Colonic mucosa (tissue), 4 donors: ENCODE results near the gene RAD51B. TPM values are rescaled to one million over a fixed set of nuclear protein-coding genes. Genes with fewer than 3 reads are reported as not detected.

Experiments used
- DNase-seq: peaks from one replicate; pipeline ENCODE4 v3.0.0-alpha.2; 2020
- H3K27ac ChIP-seq: fragments of 200-600 bp; one replicate; pipeline ENCODE4 v1.8.0; 2021
- H3K27me3 ChIP-seq: fragments of 200-600 bp; one replicate; pipeline ENCODE4 v1.8.0; 2021
- H3K36me3 ChIP-seq: fragments of 200-600 bp; one replicate; pipeline ENCODE4 v1.8.0; 2021
- H3K4me1 ChIP-seq: fragments of 200-600 bp; one replicate; pipeline ENCODE4 v1.8.0; 2021; ENCODE audit warnings: mild to moderate bottlenecking
- H3K4me3 ChIP-seq: fragments of 200-600 bp; one replicate; pipeline ENCODE4 v1.8.0; 2021
- H3K9ac ChIP-seq, 2 donors: one replicate each; pipeline ENCODE4 v1.7.0; 2013; ENCODE audit warnings: control low read depth in 2 of 2, low read depth in 2 of 2, low read length in 2 of 2
- H3K9me3 ChIP-seq: fragments of 200-600 bp; one replicate; pipeline ENCODE4 v1.8.0; 2021
- intact Hi-C: fragments of 100-400 bp; cut with DNase I; formaldehyde crosslinking; loops from one replicate; pipeline ENCODE4 v1.14.1; 2022
- total RNA-seq, 2 donors: library from RNA; stranded (reverse); fragmentation: NEBNext Ultra II Directional in 1 of 2; extraction: Animal tissue kit (Norgen Biotek cat#: 25700) in 1 of 2; gene quantifications; one replicate each; pipeline ENCODE4 v1.2.1, GENCODE V29; 2021
- TF ChIP-seq, protein P1 (sequence below): fragments of 200-600 bp; IDR thresholded peaks from one replicate; pipeline ENCODE4 v1.8.0; 2022; ENCODE audit warnings: antibody characterized with exemption, mild to moderate bottlenecking
- donor health status: healthy.
- donor health status: DM: no; HTN: no; CAD: no.
- donor health status: DM: no; HTN: no; CAD: no.

RAD51B gene
- total RNA-seq, 2 donors from 2014 or later = 12.7 to 22.0 TPM

- TF ChIP-seq, protein P1, sequence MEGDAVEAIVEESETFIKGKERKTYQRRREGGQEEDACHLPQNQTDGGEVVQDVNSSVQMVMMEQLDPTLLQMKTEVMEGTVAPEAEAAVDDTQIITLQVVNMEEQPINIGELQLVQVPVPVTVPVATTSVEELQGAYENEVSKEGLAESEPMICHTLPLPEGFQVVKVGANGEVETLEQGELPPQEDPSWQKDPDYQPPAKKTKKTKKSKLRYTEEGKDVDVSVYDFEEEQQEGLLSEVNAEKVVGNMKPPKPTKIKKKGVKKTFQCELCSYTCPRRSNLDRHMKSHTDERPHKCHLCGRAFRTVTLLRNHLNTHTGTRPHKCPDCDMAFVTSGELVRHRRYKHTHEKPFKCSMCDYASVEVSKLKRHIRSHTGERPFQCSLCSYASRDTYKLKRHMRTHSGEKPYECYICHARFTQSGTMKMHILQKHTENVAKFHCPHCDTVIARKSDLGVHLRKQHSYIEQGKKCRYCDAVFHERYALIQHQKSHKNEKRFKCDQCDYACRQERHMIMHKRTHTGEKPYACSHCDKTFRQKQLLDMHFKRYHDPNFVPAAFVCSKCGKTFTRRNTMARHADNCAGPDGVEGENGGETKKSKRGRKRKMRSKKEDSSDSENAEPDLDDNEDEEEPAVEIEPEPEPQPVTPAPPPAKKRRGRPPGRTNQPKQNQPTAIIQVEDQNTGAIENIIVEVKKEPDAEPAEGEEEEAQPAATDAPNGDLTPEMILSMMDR = no peak
- Histone ChIP-seq H3K9ac (no peak overlapping the region), H3K4me3 (no peak overlapping the region), H3K27me3 (no peaks in the 10 kb centered on the region), H3K4me1 (no peaks in the 10 kb centered on the region), H3K9me3 (no peaks in the 10 kb centered on the region), H3K36me3 (no peaks in the 10 kb centered on the region), H3K27ac (no peak overlapping the region)
- intact Hi-C loops = no loop called here
- DNase-seq = no peak
Measured at GRCh38 chr14:68417009-68417650, 597.6 kb downstream of the RAD51B start.

DNA sequence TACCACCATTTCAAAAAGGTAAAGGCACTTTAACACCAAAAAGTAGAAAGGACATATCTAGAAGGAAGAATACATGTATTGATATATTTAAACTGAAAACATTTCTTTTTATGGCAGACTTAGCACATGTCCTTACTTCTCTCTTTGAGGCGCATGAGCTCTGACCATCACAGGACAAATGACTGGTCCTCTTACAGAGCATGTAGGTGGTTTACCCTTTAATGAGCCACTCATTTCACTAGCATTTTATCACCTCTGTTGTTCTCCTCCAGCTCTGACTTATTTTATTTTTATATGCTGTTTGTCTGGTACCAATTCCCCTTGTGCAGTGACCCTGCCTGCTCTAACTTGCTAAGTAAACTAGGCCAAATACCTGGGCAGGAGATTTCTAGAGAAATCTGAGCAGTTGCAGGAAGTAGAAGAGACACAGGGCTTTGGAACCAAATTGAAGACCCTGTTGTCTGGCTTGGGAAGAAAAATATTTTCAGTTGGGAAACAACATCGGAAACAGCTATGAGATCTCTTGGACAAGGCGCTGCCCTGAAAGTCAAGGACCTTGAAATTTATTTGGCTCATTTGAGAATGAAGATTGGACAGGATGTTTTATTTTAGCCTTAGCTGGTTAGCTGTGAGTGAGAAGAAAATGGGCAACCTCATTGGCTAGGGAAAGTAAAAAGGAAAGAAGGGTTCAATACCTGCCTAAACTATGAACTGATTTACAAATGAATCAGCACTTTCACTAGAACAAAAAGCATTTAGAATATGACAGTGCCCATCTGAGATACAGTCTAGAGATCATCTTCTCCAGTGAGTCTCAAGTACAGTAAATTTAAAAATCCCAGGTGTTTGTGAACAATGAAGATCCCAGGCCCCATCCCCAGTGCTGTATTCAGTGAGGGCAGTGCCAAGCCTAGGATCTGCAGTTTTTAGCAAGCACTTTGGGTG, 598.9 kb downstream of the RAD51B start:
- TF ChIP-seq, protein P1 = no peak
- Histone ChIP-seq H3K36me3 (no peaks in the 10 kb centered on the region), H3K9ac (no peak overlapping the region), H3K27ac (no peak overlapping the region), H3K4me1 (no peaks in the 10 kb centered on the region), H3K9me3 (no peaks in the 10 kb centered on the region), H3K4me3 (no peak overlapping the region), H3K27me3 (no peaks in the 10 kb centered on the region)
- intact Hi-C loops = no loop called here
- DNase-seq = no peak

- no peak overlapping the region for H3K9ac ChIP-seq
- H3K9me3 ChIP-seq = no peaks in the 10 kb centered on the region
- H3K27me3 ChIP-seq = no peaks in the 10 kb centered on the region
- DNase-seq = no peak
- TF ChIP-seq, protein P1 = no peak
- intact Hi-C loops = no loop called here
- no peak overlapping the region for H3K27ac ChIP-seq
- H3K4me3 ChIP-seq = no peak overlapping the region
- no peaks in the 10 kb centered on the region for H3K36me3 ChIP-seq
- no peaks in the 10 kb centered on the region for H3K4me1 ChIP-seq
Measured at GRCh38 chr14:68420350-68420749, 600.8 kb downstream of the RAD51B start.

DNA sequence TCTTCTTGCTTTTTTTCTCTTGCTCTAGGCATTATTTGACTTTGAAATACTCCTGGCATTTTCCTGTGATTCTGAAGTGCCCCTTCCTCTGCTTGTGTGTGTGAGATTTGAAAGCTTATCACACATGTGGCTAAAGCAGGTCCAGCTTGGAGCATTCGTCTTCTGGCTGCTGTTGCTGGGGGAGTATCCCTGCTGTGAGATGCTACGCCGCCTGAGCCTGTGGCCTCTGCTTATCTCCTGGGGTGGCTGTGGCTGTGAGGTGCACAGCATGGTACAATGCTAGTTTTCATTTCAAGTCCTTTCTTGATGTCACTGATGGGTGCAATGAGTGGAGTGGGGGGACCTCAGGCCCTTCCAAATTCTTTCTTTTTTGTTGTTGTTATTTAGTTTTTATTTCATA, 601.5 kb downstream of the RAD51B start:
- Histone ChIP-seq H3K36me3 (no peaks in the 10 kb centered on the region), H3K27ac (no peak overlapping the region), H3K4me1 (no peaks in the 10 kb centered on the region), H3K4me3 (no peak overlapping the region), H3K9ac (no peak overlapping the region), H3K27me3 (no peaks in the 10 kb centered on the region), H3K9me3 (no peaks in the 10 kb centered on the region)
- no peak for DNase-seq
- TF ChIP-seq, protein P1 = no peak
- intact Hi-C loops = no loop called here

GRCh38 chr14:68423686-68424085, 604.1 kb downstream of the RAD51B start:
- no peak for DNase-seq
- Histone ChIP-seq H3K4me3 (no peak overlapping the region), H3K9me3 (no peaks in the 10 kb centered on the region), H3K27me3 (no peaks in the 10 kb centered on the region), H3K27ac (no peak overlapping the region), H3K9ac (no peak overlapping the region), H3K36me3 (no peaks in the 10 kb centered on the region), H3K4me1 (no peaks in the 10 kb centered on the region)
- TF ChIP-seq, protein P1 = no peak
- intact Hi-C loops = no loop called here
